Endothelial cell (in vitro differentiated cells): Measurements from ENCODE around the gene FANCG. TPM values are rescaled to one million over a fixed set of nuclear protein-coding genes. Genes with fewer than 3 reads are reported as not detected.

Experiments
- DNase-seq: peaks from one replicate; pipeline ENCODE4 v3.0.0; 2021; ENCODE audit warnings: low spot score
- H3K27ac Mint-ChIP-seq: one replicate; pipeline ENCODE4 v1.8.0; 2021; ENCODE audit warnings: mixed read lengths, inconsistent platforms; ENCODE audit not compliant: unreplicated experiment
- H3K27me3 Mint-ChIP-seq: one replicate; pipeline ENCODE4 v1.8.0; 2021; ENCODE audit warnings: mild to moderate bottlenecking, moderate library complexity, mixed read lengths, inconsistent platforms; ENCODE audit not compliant: unreplicated experiment
- H3K36me3 Mint-ChIP-seq: one replicate; pipeline ENCODE4 v1.8.0; 2021; ENCODE audit warnings: mild to moderate bottlenecking, low read depth, mixed read lengths, inconsistent platforms; ENCODE audit not compliant: unreplicated experiment
- H3K4me1 Mint-ChIP-seq: one replicate; pipeline ENCODE4 v1.8.0; 2021; ENCODE audit warnings: mild to moderate bottlenecking, mixed read lengths, inconsistent platforms; ENCODE audit not compliant: unreplicated experiment
- H3K4me3 Mint-ChIP-seq: one replicate; pipeline ENCODE4 v1.8.0; 2021; ENCODE audit warnings: mild to moderate bottlenecking, mixed read lengths, inconsistent platforms; ENCODE audit not compliant: unreplicated experiment
- H3K9me3 Mint-ChIP-seq: one replicate; pipeline ENCODE4 v1.8.0; 2021; ENCODE audit warnings: mixed read lengths, inconsistent platforms; ENCODE audit not compliant: unreplicated experiment
- CTCF ChIP-seq: fragments of 200-600 bp; sonication (generic); IDR thresholded peaks from one replicate; pipeline ENCODE4 v1.5.0; 2021; ENCODE audit warnings: antibody characterized with exemption; ENCODE audit not compliant: unreplicated experiment
- total RNA-seq: library from RNA; stranded (reverse); fragmentation: NEBNext Ultra II Directional; extraction: Animal tissue kit (Norgen Biotek cat#: 25700); gene quantifications from one replicate; pipeline ENCODE4 v1.2.1, GENCODE V29; 2021; ENCODE audit not compliant: unreplicated experiment

The FANCG gene
- total RNA-seq, 1 donor from 2014 or later, result 41.4 TPM

- Mint-ChIP-seq H3K4me1 (peaks cover under 1% of the 10 kb centered on the region), H3K27me3 (no peaks in the 10 kb centered on the region), H3K27ac (no peak overlapping the region), H3K36me3 (peaks cover 30% of the 10 kb centered on the region), H3K4me3 (no peak overlapping the region), H3K9me3 (peaks cover 3% of the 10 kb centered on the region)
- no peak for TF ChIP-seq CTCF
- no peak for DNase-seq
Observed at GRCh38 chr9:35033101-35033500, 46.6 kb downstream of the FANCG start.

- peak overlapping the region; percentile 48 for H3K4me3 Mint-ChIP-seq
- TF ChIP-seq CTCF, result no peak
- DNase-seq, result no peak
- no peak overlapping the region for H3K27ac Mint-ChIP-seq
- peaks cover 33% of the 10 kb centered on the region for H3K36me3 Mint-ChIP-seq
- H3K9me3 Mint-ChIP-seq, result peaks cover 7% of the 10 kb centered on the region
- peaks cover 6% of the 10 kb centered on the region for H3K4me1 Mint-ChIP-seq
- no peaks in the 10 kb centered on the region for H3K27me3 Mint-ChIP-seq
Observed at GRCh38 chr9:35029852-35030251, 49.9 kb downstream of the FANCG start.

GRCh38 chr9:35029241-35029640 is 50.5 kb downstream of the FANCG start:
- Mint-ChIP-seq H3K4me1 (peaks cover 6% of the 10 kb centered on the region), H3K36me3 (peaks cover 39% of the 10 kb centered on the region), H3K9me3 (peaks cover 7% of the 10 kb centered on the region), H3K27me3 (no peaks in the 10 kb centered on the region), H3K4me3 (no peak overlapping the region), H3K27ac (no peak overlapping the region)
- no peak for TF ChIP-seq CTCF
- no peak for DNase-seq

- Mint-ChIP-seq H3K4me1 (peaks cover 6% of the 10 kb centered on the region), H3K36me3 (peaks cover 47% of the 10 kb centered on the region), H3K4me3 (no peak overlapping the region), H3K9me3 (peaks cover 12% of the 10 kb centered on the region), H3K27me3 (peaks cover 1% of the 10 kb centered on the region), H3K27ac (no peak overlapping the region)
- no peak for TF ChIP-seq CTCF
- DNase-seq, result no peak
Observed at GRCh38 chr9:35028341-35028740, 51.4 kb downstream of the FANCG start.

- peaks cover 1% of the 10 kb centered on the region for H3K27me3 Mint-ChIP-seq
- H3K4me1 Mint-ChIP-seq, result peaks cover 6% of the 10 kb centered on the region
- peaks cover 12% of the 10 kb centered on the region for H3K9me3 Mint-ChIP-seq
- TF ChIP-seq CTCF, result no peak
- DNase-seq, result no peak
- H3K4me3 Mint-ChIP-seq, result no peak overlapping the region
- no peak overlapping the region for H3K27ac Mint-ChIP-seq
- peaks cover 48% of the 10 kb centered on the region for H3K36me3 Mint-ChIP-seq
Observed at GRCh38 chr9:35027860-35028259, 51.9 kb downstream of the FANCG start.
